Body of pancreas (tissue), 4 donors: ENCODE data around the gene CYTH3.

ENCODE experiments used
- CTCF ChIP-seq, 7 experiments: fragments of 450-650 bp in 4 of 7; fragments of 200-600 bp in 3 of 7; sonication (generic) in 3 of 7; IDR thresholded peaks; one replicate each; pipeline ENCODE4 v1.5.1; 2016 to 2019; ENCODE audit warnings: antibody characterized with exemption in 7 of 7
- POLR2A ChIP-seq, 3 donors: fragments of 450-650 bp; IDR thresholded peaks; one replicate each; pipeline ENCODE4 v1.6.1; 2016; ENCODE audit warnings: antibody characterized with exemption in 3 of 3, mild to moderate bottlenecking in 2 of 3

GRCh38 chr7:6235029-6235871 is 37.2 kb downstream of the CYTH3 start:
- TF ChIP-seq CTCF (IDR thresholded peaks at IDR 0.05): no peak
- no peak for TF ChIP-seq POLR2A (IDR thresholded peaks at IDR 0.05)
